Osteoblast (primary cell): ENCODE results near the gene CPZ. TPM values are rescaled to one million over a fixed set of nuclear protein-coding genes. Genes with fewer than 3 reads are reported as not detected.
A peak's percentile ranks its signal among the peaks of the same experiment; 100 is the strongest.

ENCODE experiments used
- DNase-seq: peaks from one replicate; pipeline ENCODE4 v3.0.0; 2011; ENCODE audit warnings: low spot score, mixed read lengths; ENCODE audit not compliant: insufficient read length; ENCODE audit errors: missing footprints
- H2AFZ ChIP-seq: 2 replicates; pipeline ENCODE4 v1.6.0; 2011; ENCODE audit warnings: mild to moderate bottlenecking, low read length
- H3K27ac ChIP-seq: 2 replicates; pipeline ENCODE4 v1.5.1; 2011; ENCODE audit warnings: mild to moderate bottlenecking, low read depth, low read length, moderate library complexity
- H3K27me3 ChIP-seq: 2 replicates; pipeline ENCODE4 v1.6.0; 2012; ENCODE audit warnings: mild to moderate bottlenecking, control low read depth, inconsistent platforms, low read length, moderate library complexity; ENCODE audit not compliant: insufficient read depth
- H3K36me3 ChIP-seq: 2 replicates; pipeline ENCODE4 v1.5.1; 2011; ENCODE audit warnings: mild to moderate bottlenecking, low read length, control low read depth, moderate library complexity; ENCODE audit not compliant: insufficient read depth
- H3K4me1 ChIP-seq: 2 replicates; pipeline ENCODE4 v1.5.1; 2011; ENCODE audit warnings: mild to moderate bottlenecking, low read length, control low read depth, moderate library complexity; ENCODE audit not compliant: insufficient read depth
- H3K4me2 ChIP-seq: 2 replicates; pipeline ENCODE4 v1.6.0; 2011; ENCODE audit warnings: mild to moderate bottlenecking, low read length; ENCODE audit not compliant: insufficient read depth
- H3K4me3 ChIP-seq: fragments of 200-600 bp; sonication (generic); 3 replicates; pipeline ENCODE4 v1.5.1; 2012; ENCODE audit warnings: mild to moderate bottlenecking, low read length, inconsistent platforms; ENCODE audit not compliant: insufficient read depth
- H3K79me2 ChIP-seq: 2 replicates; pipeline ENCODE4 v1.6.0; 2012; ENCODE audit warnings: mild to moderate bottlenecking, low read length, control low read depth, inconsistent platforms; ENCODE audit not compliant: insufficient read depth
- H3K9me3 ChIP-seq: 2 replicates; pipeline ENCODE4 v1.5.1; 2011; ENCODE audit warnings: low read depth, low read length, control low read depth
- H4K20me1 ChIP-seq: 2 replicates; pipeline ENCODE4 v1.6.0; 2012; ENCODE audit warnings: mild to moderate bottlenecking, low read length, control low read depth; ENCODE audit not compliant: insufficient read depth
- total RNA-seq: library from RNA; depleted of rRNA; stranded (reverse); fragments of >200 nt; gene quantifications from 2 replicates; pipeline ENCODE4 v1.2.3, GENCODE V29; 2012
- TF ChIP-seq, protein P1 (sequence below): IDR thresholded peaks from 2 replicates; pipeline ENCODE4 v1.5.1; 2011; ENCODE audit warnings: mild to moderate bottlenecking, low read depth, low read length, moderate library complexity; ENCODE audit errors: extremely low read depth

The CPZ gene
- total RNA-seq, 1 donor: 44.5 TPM

DNA sequence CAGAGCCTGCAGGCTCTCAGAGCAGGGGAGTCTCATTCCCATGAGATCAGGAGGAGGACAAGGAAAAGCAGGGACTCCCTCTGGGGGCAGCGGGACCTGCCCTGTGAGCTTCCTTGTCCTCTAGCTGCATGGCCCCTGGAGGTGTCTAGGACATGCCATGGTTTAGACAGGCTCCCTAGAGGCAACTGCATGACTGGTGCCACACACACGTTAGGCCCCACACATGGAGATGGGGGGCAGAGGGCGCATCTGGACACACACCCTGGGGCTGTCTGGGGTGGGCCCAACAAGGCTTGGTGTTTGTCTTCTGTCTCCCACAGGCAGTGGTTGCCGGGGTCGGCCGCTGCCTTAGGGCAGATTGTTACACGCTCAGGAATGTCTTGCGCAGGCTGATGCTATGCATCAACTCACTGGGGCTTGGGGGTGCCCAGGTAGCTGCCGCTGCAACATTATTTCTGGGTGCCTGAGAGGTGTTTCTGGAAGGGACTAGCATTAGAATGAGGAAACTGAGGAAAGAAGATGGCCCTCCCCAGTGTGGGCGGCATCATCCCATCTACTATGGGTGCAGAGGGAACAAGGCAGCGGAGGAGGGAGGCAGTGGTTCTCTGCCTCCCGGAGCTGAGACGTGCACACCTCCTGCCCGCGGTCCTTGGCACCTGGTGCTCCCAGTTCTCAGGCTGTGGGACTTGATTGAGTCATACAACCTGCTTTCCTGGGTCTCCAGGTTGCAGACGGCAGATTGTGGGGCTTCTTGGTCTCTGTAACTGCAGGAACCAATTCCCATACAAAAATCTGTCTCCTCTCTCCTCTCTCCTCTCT is 44.4 kb upstream of the CPZ start:
- TF ChIP-seq, protein P1, sequence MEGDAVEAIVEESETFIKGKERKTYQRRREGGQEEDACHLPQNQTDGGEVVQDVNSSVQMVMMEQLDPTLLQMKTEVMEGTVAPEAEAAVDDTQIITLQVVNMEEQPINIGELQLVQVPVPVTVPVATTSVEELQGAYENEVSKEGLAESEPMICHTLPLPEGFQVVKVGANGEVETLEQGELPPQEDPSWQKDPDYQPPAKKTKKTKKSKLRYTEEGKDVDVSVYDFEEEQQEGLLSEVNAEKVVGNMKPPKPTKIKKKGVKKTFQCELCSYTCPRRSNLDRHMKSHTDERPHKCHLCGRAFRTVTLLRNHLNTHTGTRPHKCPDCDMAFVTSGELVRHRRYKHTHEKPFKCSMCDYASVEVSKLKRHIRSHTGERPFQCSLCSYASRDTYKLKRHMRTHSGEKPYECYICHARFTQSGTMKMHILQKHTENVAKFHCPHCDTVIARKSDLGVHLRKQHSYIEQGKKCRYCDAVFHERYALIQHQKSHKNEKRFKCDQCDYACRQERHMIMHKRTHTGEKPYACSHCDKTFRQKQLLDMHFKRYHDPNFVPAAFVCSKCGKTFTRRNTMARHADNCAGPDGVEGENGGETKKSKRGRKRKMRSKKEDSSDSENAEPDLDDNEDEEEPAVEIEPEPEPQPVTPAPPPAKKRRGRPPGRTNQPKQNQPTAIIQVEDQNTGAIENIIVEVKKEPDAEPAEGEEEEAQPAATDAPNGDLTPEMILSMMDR: no peak
- Histone ChIP-seq H3K27ac (peak overlapping the region; percentile 62), H3K4me1 (peaks cover 22% of the 10 kb centered on the region)

DNA sequence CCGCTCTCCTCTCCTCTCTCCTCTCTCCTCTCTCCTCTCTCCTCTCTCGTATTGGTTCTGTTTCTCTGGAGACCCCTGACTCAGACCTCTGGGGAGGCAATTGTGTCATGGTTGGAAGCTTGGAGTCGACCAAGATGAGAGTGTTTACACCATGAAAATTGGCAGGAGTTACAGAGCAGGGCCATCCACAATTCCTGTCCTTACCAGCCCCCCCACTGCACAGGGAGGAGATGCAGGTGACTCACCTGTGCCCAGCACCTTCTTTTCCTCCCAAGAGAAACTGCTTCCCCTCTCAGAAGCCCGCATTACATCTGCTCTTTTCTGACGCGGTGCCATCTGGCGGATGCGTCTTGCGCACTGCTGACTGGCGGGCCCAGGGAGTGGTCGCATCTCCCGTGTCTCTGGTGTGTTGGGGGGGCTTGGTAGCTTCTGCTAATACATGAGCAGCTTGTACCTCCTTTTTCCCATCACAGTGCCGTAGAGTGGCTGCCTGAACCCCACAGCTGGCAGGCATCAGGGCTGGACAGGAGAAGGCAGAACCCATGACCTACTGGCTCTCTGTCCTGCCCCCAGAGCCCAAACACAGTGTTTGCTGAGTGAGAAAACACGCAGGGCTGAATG is 43.7 kb upstream of the CPZ start:
- Histone ChIP-seq H3K9me3 (no peaks in the 10 kb centered on the region), H2AFZ (no peak overlapping the region), H3K36me3 (no peaks in the 10 kb centered on the region), H3K27ac (no peak overlapping the region), H3K4me3 (no peak overlapping the region), H3K4me2 (no peak overlapping the region), H3K79me2 (no peaks in the 10 kb centered on the region), H3K4me1 (peaks cover 22% of the 10 kb centered on the region), H4K20me1 (no peaks in the 10 kb centered on the region), H3K27me3 (no peaks in the 10 kb centered on the region)
- peak; percentile 58 for DNase-seq
- TF ChIP-seq, protein P1: no peak

More for the DNA sequence above, 44.4 kb upstream of the CPZ start:
- peak; percentile 79 for DNase-seq
- Histone ChIP-seq H3K4me3 (no peak overlapping the region), H3K9me3 (no peaks in the 10 kb centered on the region), H2AFZ (no peak overlapping the region), H3K4me2 (no peak overlapping the region), H4K20me1 (no peaks in the 10 kb centered on the region), H3K36me3 (no peaks in the 10 kb centered on the region), H3K27me3 (no peaks in the 10 kb centered on the region), H3K79me2 (no peaks in the 10 kb centered on the region)

DNA sequence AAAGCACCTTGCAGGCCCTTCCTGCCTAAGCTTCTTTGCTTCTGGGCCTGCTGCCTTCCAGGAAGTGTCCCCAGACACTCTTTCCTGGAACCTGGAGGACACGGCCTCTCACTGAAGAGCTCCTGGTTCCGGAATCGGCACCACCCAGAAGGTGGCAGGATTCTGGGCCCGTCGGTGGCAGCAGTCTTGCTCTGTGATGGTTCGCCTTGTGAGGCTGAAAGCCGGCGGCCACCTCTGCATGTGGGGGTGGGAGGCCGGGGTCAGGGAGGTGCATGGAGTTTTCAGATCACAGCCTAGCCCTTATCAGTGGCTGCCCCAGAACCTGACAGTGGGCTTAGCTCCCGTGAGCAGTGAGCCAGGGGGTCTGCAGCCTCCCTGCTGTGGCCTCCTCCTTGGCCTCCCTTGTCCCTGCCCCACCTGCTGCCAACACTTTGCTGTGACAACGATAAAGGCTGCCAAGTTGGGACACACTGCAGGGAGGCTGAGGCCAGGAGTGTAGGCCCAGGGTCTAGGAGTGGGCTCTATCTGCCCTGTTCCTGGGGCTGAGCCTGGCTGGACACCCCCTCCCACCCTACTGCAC is 43.1 kb upstream of the CPZ start:
- TF ChIP-seq, protein P1: no peak
- H3K4me3 ChIP-seq: no peak overlapping the region
- no peaks in the 10 kb centered on the region for H4K20me1 ChIP-seq
- no peak overlapping the region for H3K4me2 ChIP-seq
- H3K27me3 ChIP-seq: no peaks in the 10 kb centered on the region
- H3K79me2 ChIP-seq: no peaks in the 10 kb centered on the region
- DNase-seq: peak; percentile 37
- no peaks in the 10 kb centered on the region for H3K36me3 ChIP-seq
- H3K27ac ChIP-seq: no peak overlapping the region
- no peaks in the 10 kb centered on the region for H3K9me3 ChIP-seq
- no peak overlapping the region for H2AFZ ChIP-seq
- H3K4me1 ChIP-seq: peaks cover 20% of the 10 kb centered on the region

DNA sequence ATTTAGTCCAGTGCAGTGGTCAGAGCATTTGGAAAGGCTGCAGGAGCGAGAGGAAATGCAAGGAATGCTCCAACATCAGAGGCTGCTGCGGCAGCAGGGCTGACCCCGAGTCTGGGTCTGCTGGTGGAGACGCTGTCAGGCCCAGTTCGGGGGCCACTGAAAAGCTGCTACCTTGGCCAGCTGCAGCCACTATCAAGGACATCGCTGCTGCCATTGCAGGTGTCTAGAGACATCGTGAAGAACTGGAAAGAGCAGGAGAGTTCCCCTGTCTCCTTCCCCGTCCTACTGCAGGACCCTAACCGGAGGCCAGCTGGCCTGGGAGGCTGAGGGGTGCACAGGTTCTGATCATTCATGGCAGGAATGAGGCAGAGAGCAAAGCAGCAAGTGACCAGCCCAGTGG is 41.9 kb upstream of the CPZ start:
- DNase-seq: peak; percentile 44
- no peaks in the 10 kb centered on the region for H3K79me2 ChIP-seq
- no peaks in the 10 kb centered on the region for H3K27me3 ChIP-seq
- H3K4me1 ChIP-seq: peaks cover 11% of the 10 kb centered on the region
- H3K4me3 ChIP-seq: no peak overlapping the region
- no peak overlapping the region for H3K4me2 ChIP-seq
- H2AFZ ChIP-seq: no peak overlapping the region
- no peak overlapping the region for H3K27ac ChIP-seq
- H3K9me3 ChIP-seq: no peaks in the 10 kb centered on the region
- TF ChIP-seq, protein P1: no peak
- H4K20me1 ChIP-seq: no peaks in the 10 kb centered on the region
- H3K36me3 ChIP-seq: no peaks in the 10 kb centered on the region
